Nephron (organoid): ENCODE measurements around the gene CSNK1D.

Experiments
- H3K27ac Mint-ChIP-seq, 3 experiments: 2 replicates each; pipeline ENCODE4 v1.8.0; 2020; ENCODE audit warnings: mixed read lengths in 3 of 3, mild to moderate bottlenecking in 2 of 3, moderate library complexity in 1 of 3
- H3K27me3 Mint-ChIP-seq: 2 replicates; pipeline ENCODE4 v1.8.0; 2021; ENCODE audit warnings: low read depth, mild to moderate bottlenecking, moderate library complexity, mixed read lengths
- H3K36me3 Mint-ChIP-seq: 2 replicates; pipeline ENCODE4 v1.8.0; 2020; ENCODE audit warnings: low read depth, mixed read lengths
- H3K4me1 Mint-ChIP-seq: 2 replicates; pipeline ENCODE4 v1.8.0; 2020; ENCODE audit warnings: mixed read lengths
- H3K4me3 Mint-ChIP-seq, 3 experiments: 2 replicates each; pipeline ENCODE4 v1.8.0; 2020; ENCODE audit warnings: mild to moderate bottlenecking in 3 of 3, mixed read lengths in 3 of 3, moderate library complexity in 2 of 3
- H3K9me3 Mint-ChIP-seq: 2 replicates; pipeline ENCODE4 v1.8.0; 2020; ENCODE audit warnings: mixed read lengths
- TF ChIP-seq, protein P1 (sequence below), 3 experiments: fragments of 200-600 bp; sonication (generic); IDR thresholded peaks; one replicate each; pipeline ENCODE4 v1.5.0; 2021; ENCODE audit warnings: antibody characterized with exemption in 3 of 3; ENCODE audit not compliant: unreplicated experiment in 3 of 3

CSNK1D gene

DNA sequence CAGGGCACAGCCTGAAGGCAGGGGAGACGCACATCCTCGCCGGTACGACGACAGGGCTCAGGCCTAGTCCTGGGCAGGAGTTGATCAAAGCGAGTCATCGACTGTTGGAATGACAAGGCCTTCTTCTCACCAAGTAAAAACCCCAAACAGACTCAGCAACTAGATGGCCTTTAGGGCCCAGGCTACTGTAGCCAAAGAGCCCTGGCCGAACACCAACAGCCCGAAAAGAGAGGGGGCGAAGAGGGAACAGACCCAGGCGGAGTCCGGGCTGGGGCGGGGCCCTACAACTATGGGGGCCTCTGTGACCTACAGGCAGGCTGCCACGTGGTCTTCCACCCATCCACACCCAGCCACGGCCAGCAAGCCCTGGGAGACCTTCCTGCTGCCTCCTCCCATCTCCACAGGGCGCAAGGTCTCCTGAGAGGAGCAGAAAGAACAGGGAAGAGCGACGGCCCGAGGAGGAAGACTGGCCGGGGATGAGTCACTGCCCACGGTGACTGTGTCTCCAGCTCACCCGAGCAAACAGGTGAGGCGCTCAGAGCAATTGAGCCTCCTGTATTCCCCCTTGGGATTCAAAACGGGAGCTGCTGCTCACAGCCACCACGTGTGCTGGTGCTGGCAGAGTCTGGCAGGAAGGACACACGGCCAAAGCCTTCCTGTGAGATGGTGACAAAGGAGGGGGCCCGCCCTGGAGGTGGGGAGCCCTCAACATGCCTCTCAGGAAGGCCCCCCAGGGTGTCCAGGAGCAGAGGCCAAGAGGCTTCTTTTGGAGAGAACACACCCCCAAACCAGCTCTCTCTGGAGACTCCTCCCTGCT, 26.9 kb downstream of the CSNK1D start:
- Mint-ChIP-seq H3K9me3 (no peaks in the 10 kb centered on the region), H3K4me1 (peaks cover 29% of the 10 kb centered on the region), H3K27ac (no peak overlapping the region), H3K36me3 (peaks cover 67% of the 10 kb centered on the region), H3K4me3 (no peak overlapping the region), H3K27me3 (peaks cover 5% of the 10 kb centered on the region)
- TF ChIP-seq, protein P1, sequence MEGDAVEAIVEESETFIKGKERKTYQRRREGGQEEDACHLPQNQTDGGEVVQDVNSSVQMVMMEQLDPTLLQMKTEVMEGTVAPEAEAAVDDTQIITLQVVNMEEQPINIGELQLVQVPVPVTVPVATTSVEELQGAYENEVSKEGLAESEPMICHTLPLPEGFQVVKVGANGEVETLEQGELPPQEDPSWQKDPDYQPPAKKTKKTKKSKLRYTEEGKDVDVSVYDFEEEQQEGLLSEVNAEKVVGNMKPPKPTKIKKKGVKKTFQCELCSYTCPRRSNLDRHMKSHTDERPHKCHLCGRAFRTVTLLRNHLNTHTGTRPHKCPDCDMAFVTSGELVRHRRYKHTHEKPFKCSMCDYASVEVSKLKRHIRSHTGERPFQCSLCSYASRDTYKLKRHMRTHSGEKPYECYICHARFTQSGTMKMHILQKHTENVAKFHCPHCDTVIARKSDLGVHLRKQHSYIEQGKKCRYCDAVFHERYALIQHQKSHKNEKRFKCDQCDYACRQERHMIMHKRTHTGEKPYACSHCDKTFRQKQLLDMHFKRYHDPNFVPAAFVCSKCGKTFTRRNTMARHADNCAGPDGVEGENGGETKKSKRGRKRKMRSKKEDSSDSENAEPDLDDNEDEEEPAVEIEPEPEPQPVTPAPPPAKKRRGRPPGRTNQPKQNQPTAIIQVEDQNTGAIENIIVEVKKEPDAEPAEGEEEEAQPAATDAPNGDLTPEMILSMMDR (IDR thresholded peaks at IDR 0.05; ENCODE audit: unreplicated experiment in 3 of 3): no peak

DNA sequence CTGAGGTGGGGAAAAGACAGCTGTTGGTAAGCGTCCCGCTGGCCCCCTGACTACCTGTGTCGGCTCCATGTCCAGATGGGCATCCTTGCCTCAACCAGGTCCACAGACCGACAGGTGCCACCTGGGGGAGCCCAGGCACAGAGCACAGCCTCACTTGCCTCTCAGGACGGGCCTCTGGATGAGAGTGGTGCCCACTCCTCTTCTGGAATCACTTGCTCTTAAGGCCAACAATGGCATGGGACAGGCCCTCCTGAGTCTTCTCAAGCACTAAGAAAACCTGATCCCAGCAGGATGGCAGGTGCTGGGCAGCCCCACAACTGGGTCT, 27.5 kb downstream of the CSNK1D start:
- H3K36me3 Mint-ChIP-seq: peaks cover 61% of the 10 kb centered on the region
- peaks cover 5% of the 10 kb centered on the region for H3K27me3 Mint-ChIP-seq

DNA sequence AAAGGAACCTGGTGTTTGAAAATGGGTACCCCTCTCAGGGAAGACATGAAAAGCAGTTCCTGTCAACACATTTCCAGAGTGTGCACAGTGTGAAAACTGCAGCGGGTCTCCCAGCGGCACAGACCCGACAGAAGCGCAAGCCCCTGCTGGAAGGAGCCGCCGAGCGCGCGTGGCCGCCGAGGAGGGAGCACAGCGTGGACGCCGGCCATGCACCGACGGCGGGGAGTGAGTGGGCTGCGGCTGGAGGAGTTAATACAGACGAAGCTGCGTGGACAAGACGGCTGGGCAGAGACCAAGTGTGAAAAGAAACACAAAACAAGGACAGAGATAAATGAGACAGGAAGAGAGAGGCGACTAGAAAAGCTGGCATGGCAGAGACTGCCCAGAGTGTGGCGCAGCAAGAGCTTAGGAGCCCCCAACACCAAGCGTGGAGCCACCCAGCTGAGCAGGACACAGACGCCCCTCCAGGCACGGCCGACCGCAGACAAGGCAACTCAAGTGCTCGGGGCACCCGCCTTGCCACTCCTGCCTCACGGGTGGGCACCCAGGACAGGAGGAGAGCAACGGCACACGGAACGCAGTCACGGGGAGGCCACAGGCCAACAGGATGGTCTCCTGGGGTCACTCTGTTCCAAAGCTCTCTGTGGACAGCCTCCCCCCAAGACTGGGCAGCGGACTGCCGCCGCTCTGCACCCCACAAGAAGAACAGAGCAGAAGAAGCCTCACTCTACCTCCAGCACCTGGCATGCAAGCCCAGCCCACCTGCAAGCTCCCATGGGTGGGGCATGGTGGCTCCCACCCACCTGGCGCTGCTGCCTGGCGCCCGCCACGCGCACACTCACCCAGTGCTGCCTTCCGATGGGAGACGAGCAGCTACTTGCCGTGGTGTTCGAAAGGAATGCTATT, 28.1 kb downstream of the CSNK1D start:
- Mint-ChIP-seq H3K4me3 (no peak overlapping the region), H3K36me3 (peaks cover 56% of the 10 kb centered on the region), H3K9me3 (no peaks in the 10 kb centered on the region), H3K27ac (peak overlapping the region in 1 of 3 experiments; percentile 64), H3K27me3 (peaks cover 5% of the 10 kb centered on the region), H3K4me1 (peaks cover 41% of the 10 kb centered on the region)
- TF ChIP-seq, protein P1 (IDR thresholded peaks at IDR 0.05; ENCODE audit: unreplicated experiment in 3 of 3): no peak

More for the DNA sequence above, 27.5 kb downstream of the CSNK1D start:
- no peak overlapping the region for H3K4me3 Mint-ChIP-seq
- TF ChIP-seq, protein P1 (IDR thresholded peaks at IDR 0.05; ENCODE audit: unreplicated experiment in 3 of 3): no peak
- H3K9me3 Mint-ChIP-seq: no peaks in the 10 kb centered on the region
- H3K27ac Mint-ChIP-seq: no peak overlapping the region
- H3K4me1 Mint-ChIP-seq: peaks cover 35% of the 10 kb centered on the region

DNA sequence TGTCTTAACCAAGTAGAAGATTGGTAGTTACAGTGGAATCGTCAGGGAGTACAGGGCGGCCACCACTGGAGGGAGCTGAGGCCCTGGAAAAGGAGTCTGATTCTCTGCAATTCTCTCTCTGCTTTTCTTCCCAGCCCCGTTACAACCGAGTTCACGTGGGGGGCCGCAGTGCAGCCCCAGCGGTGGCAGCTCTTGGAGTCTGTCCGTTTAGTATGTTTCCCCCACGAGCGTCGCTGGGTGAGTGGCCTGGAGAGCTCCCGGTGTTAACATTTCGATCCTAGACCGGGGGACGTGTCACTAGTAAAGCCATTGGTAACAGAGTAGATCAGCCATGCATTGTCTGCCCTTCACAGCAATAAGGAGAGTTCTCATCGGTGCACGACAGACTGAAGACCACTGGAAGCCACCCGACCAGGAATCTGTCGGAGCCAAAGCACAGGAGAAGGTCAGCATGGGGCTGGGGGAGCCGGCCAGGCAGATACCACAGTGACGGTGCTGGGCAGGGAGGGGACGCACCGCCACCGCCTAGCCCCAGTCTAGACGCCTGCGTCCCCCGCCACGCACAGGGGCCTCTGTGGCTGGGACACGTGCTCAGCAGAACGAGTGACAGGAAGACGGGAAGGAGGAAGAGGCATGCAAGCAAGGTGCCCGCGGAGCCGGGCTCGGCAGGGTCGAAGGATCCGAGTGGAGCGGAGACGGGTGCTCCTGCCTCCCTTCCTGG, 28.9 kb downstream of the CSNK1D start:
- H3K4me1 Mint-ChIP-seq: peaks cover 46% of the 10 kb centered on the region
- H3K27me3 Mint-ChIP-seq: peaks cover 5% of the 10 kb centered on the region
- H3K4me3 Mint-ChIP-seq: peak overlapping the region in 2 of 3 experiments; percentile 59 to 64
- peak overlapping the region; percentile 64 to 92 (median 82) for H3K27ac Mint-ChIP-seq
- H3K36me3 Mint-ChIP-seq: peaks cover 52% of the 10 kb centered on the region
- TF ChIP-seq, protein P1 (IDR thresholded peaks at IDR 0.05; ENCODE audit: unreplicated experiment in 3 of 3): peak; percentile 69 to 77 (median 70)
- no peaks in the 10 kb centered on the region for H3K9me3 Mint-ChIP-seq

DNA sequence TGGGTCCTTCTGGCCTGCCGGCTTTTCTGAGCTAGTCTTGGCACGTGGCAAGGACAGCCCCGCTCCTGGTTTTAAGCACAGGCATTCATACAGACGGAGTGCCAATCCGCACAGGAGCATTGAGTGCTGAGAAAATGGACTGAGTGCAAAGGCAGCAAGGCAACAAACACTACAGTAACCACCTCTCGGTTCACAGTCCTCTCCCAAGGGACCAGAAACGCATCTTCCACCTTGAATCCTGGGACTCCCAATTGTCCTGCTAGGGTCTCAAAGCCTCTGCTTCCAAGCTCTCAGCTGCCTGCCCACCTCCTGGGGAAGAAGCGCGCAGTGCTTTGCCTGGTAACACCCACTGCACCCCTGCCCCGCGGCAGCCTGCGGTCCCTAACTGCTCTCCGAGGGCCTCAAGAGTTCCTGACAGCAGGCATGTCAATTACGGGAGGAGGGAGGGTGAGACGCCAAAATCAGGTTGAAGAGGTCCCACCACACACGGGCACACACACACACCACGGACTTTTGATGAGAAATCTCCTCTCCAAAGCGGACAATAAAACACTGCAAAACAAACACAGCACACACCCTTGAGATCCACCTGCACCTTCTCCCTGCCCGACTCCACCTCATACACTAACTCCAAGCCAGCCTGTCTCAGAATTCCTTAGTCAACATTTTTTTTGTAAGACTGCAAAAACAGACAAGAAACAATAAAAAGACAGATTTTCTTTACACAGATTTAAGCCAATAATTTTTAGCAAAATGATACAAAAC, 29.7 kb downstream of the CSNK1D start:
- Mint-ChIP-seq H3K36me3 (peaks cover 49% of the 10 kb centered on the region), H3K27me3 (peaks cover 5% of the 10 kb centered on the region), H3K4me1 (peaks cover 48% of the 10 kb centered on the region), H3K27ac (peak overlapping the region; percentile 64 to 92 (median 82)), H3K4me3 (peak overlapping the region in 2 of 3 experiments; percentile 59 to 64), H3K9me3 (no peaks in the 10 kb centered on the region)
- TF ChIP-seq, protein P1 (IDR thresholded peaks at IDR 0.05; ENCODE audit: unreplicated experiment in 3 of 3): no peak
